Left lung (tissue), 10 donors: ENCODE data around the gene CFAP161. TPM values are rescaled to one million over a fixed set of nuclear protein-coding genes. Genes with fewer than 3 reads are reported as not detected.

Experiments used
- ATAC-seq: fragments of 200-7000 bp; cut with Tn5 transposase; one replicate; pipeline ENCODE4 v1.9.1; 2020; ENCODE audit warnings: moderate library complexity
- DNase-seq, 4 donors: peaks; one replicate each; pipeline ENCODE4 v3.0.0-alpha.2; 2013 to 2020
- H3K27ac ChIP-seq, 2 donors: fragments of 200-600 bp; sonication (generic) in 1 of 2; one replicate each; pipeline versions ENCODE4 v1.5.0 to v1.8.0; 2020 to 2021
- H3K27me3 ChIP-seq, 2 donors: fragments of 200-600 bp; sonication (generic) in 1 of 2; one replicate each; pipeline versions ENCODE4 v1.5.0 to v1.8.0; 2020 to 2021
- H3K36me3 ChIP-seq, 2 donors: fragments of 200-600 bp; sonication (generic) in 1 of 2; one replicate each; pipeline versions ENCODE4 v1.5.0 to v1.8.0; 2020 to 2021
- H3K4me1 ChIP-seq, 2 donors: fragments of 200-600 bp; one replicate each; pipeline ENCODE4 v1.8.0; 2021
- H3K4me3 ChIP-seq, 2 donors: fragments of 200-600 bp; sonication (generic) in 1 of 2; one replicate each; pipeline versions ENCODE4 v1.5.0 to v1.8.0; 2020 to 2021; ENCODE audit warnings: mild to moderate bottlenecking in 1 of 2
- H3K9me3 ChIP-seq, 2 donors: fragments of 200-600 bp; sonication (generic) in 1 of 2; one replicate each; pipeline versions ENCODE4 v1.5.0 to v1.8.0; 2020 to 2021
- CTCF ChIP-seq, 2 donors: fragments of 200-600 bp; sonication (generic) in 1 of 2; IDR thresholded peaks; one replicate each; pipeline versions ENCODE4 v1.5.0 to v1.8.0; 2021; ENCODE audit warnings: antibody characterized with exemption in 2 of 2
- intact Hi-C, 2 donors: fragments of 100-400 bp; cut with DNase I; formaldehyde crosslinking; loops; one replicate each; pipeline versions ENCODE4 v1.11.2 to v1.14.2; 2022
- polyA plus RNA-seq, 6 donors: library from polyadenylated mRNA; unstranded; fragments of 120-200 nt; gene quantifications; one replicate each; pipeline ENCODE4 v1.2.1, GENCODE V29; 2013; ENCODE audit not compliant: insufficient read length in 6 of 6
- total RNA-seq, 2 donors: library from RNA; stranded (reverse); fragmentation: NEBNext Ultra II Directional; extraction: Animal tissue kit (Norgen Biotek cat#: 25700); gene quantifications; one replicate each; pipeline ENCODE4 v1.2.1, GENCODE V29; 2021
- donor health status: DM: no; HTN: yes; CAD: no.
- donor health status: DM: no; HTN: no; CAD: no.

CFAP161 gene
- total and polyA plus RNA-seq, 8 donors, result 0.64 to 12.2 (median 5.7) TPM

GRCh38 chr15:81191701-81192100, 57.6 kb downstream of the CFAP161 start:
- Histone ChIP-seq H3K4me3 (no peak overlapping the region), H3K27ac (peak overlapping the region; percentile 13 to 72), H3K9me3 (no peaks in the 10 kb centered on the region), H3K4me1 (no peaks in the 10 kb centered on the region), H3K36me3 (no peaks in the 10 kb centered on the region), H3K27me3 (no peaks in the 10 kb centered on the region)
- intact Hi-C loops, result no loop called here
- DNase-seq, result no peak
- no peak for TF ChIP-seq CTCF (IDR thresholded peaks at IDR 0.05)
- no peak for ATAC-seq

- Histone ChIP-seq H3K36me3 (no peaks in the 10 kb centered on the region), H3K4me1 (no peaks in the 10 kb centered on the region), H3K9me3 (no peaks in the 10 kb centered on the region), H3K27ac (no peak overlapping the region), H3K27me3 (no peaks in the 10 kb centered on the region), H3K4me3 (no peak overlapping the region)
- TF ChIP-seq CTCF (IDR thresholded peaks at IDR 0.05), result no peak
- ATAC-seq (peak; percentile 46), DNase-seq (no peak)
- intact Hi-C loops, result no loop called here
These were observed 60.7 kb downstream of the CFAP161 start for GRCh38 chr15:81194723-81195122.

- Histone ChIP-seq H3K9me3 (no peaks in the 10 kb centered on the region), H3K27ac (no peak overlapping the region), H3K4me1 (no peaks in the 10 kb centered on the region), H3K27me3 (no peaks in the 10 kb centered on the region), H3K36me3 (no peaks in the 10 kb centered on the region), H3K4me3 (no peak overlapping the region)
- no peak for TF ChIP-seq CTCF (IDR thresholded peaks at IDR 0.05)
- ATAC-seq (no peak), DNase-seq (no peak)
- intact Hi-C loops, result no loop called here
These were observed 61.3 kb downstream of the CFAP161 start for GRCh38 chr15:81195339-81195864.

GRCh38 chr15:81196576-81197254, 62.6 kb downstream of the CFAP161 start, which contains the start of gene IL16:
Gene IL16, plus strand, starts transcription at chr15:81196879. Its CDS starts 28,521 bp downstream, at chr15:81225400.
- intact Hi-C loops, result no loop called here
- no peak within 1 kb of the TSS for H3K27ac ChIP-seq

More at GRCh38 chr15:81196576-81197254, 62.6 kb downstream of the CFAP161 start, which contains the start of gene IL16:
- Histone ChIP-seq H3K36me3 (no peaks in the 10 kb centered on the region), H3K27me3 (no peaks in the 10 kb centered on the region), H3K4me1 (no peaks in the 10 kb centered on the region), H3K9me3 (no peaks in the 10 kb centered on the region), H3K4me3 (no peak within 1 kb of the TSS)
- DNase-seq (no peak), ATAC-seq (no peak)
- TF ChIP-seq CTCF (IDR thresholded peaks at IDR 0.05), result no peak
